ENCODE results near the gene FIGNL1.

DNA sequence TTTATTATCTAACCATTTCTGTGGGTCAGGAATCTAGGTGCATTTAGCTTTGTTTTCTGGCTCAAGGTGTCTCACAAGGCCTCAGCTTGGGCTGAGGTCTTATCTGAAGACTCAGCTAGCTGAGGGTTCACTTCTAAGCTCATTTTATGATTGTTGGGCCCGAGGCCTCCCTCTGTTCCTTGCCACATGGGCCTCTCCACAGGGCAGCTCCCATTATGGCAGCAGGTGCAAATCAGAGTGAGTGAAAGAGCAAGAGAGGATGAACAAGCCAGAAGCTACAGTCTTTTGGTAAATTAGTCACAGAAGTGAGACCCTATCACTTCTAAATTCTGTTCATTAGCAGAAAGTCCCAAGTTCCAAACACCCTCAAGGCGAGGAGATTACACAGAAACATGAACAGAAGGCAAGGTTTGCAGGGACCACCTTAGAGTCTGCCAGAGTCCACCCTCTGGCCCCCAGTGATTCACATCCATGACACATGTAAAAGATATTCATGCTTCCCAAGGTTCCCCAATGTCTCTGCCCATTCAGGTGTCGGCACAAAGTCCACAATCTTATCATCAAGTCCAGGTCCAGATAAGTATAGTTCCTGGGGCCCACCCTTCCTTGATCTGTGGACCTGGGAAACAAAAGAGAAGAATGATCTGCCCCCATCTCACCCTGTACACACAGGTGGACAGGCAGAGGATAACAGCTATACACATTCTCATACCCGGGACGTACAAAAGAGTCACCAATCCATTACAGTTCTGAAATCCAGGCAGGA, 23.7 kb downstream of the FIGNL1 start:
- TF ChIP-seq, protein P1, sequence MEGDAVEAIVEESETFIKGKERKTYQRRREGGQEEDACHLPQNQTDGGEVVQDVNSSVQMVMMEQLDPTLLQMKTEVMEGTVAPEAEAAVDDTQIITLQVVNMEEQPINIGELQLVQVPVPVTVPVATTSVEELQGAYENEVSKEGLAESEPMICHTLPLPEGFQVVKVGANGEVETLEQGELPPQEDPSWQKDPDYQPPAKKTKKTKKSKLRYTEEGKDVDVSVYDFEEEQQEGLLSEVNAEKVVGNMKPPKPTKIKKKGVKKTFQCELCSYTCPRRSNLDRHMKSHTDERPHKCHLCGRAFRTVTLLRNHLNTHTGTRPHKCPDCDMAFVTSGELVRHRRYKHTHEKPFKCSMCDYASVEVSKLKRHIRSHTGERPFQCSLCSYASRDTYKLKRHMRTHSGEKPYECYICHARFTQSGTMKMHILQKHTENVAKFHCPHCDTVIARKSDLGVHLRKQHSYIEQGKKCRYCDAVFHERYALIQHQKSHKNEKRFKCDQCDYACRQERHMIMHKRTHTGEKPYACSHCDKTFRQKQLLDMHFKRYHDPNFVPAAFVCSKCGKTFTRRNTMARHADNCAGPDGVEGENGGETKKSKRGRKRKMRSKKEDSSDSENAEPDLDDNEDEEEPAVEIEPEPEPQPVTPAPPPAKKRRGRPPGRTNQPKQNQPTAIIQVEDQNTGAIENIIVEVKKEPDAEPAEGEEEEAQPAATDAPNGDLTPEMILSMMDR (IDR thresholded peaks at IDR 0.05): no peak
- no peak for TF ChIP-seq ZFX (IDR thresholded peaks at IDR 0.05; ENCODE audit: borderline replicate concordance)

All from 22Rv1 (cell line).